ENCODE results near the gene ETDA.
A peak's percentile ranks its signal among the peaks of the same experiment; 100 is the strongest.
"Not testable (repeated sequence)": the region's sequence is repeated elsewhere in the genome, so short reads cannot be mapped to it uniquely, and the experiment has no call there.

Gene ETDA

DNA sequence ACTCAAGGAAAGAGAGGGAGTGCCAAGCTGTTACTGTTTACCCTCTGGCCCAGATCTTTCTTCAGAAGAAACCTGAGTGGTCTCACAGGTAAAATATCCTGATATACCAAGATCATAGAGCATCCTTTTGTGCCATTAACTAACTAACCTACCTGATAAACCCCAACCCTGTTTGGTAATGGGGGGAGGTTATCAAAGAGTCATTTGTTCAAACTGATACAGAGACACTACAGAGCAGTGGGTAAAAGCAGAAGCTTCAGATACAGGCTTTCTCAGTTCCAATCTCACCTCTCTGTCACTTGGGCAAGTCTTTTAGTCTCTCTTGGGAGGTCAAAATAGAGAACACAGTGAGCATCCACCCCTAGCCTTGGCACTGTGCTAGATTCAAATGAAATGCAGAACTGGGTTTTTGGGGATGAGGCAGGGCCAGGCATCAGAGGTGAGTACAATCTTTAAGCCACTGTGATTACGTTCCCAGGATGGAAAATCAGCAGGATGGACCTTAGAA is at the start of gene ETDA:
Gene ETDA (plus strand): TSS at position 51 of the 508 bp plus-strand sequence. CDS start 1,216 bp downstream, outside the sequence.
- H3K36me3 ChIP-seq (ENCODE audit: control insufficient read depth, insufficient read depth, low read length); H3K27me3 ChIP-seq (ENCODE audit: control insufficient read depth, insufficient read depth, low read length); H3K9ac ChIP-seq (ENCODE audit: low read depth, low read length); H3K4me1 ChIP-seq (ENCODE audit: control insufficient read depth, insufficient read depth, low read length); H3K9me3 ChIP-seq (ENCODE audit: control insufficient read depth, insufficient read depth, low read length); H3K4me3 ChIP-seq (ENCODE audit: low read depth, low read length); H3K27ac ChIP-seq (ENCODE audit: low read depth, low read length): not testable (repeated sequence)

DNA sequence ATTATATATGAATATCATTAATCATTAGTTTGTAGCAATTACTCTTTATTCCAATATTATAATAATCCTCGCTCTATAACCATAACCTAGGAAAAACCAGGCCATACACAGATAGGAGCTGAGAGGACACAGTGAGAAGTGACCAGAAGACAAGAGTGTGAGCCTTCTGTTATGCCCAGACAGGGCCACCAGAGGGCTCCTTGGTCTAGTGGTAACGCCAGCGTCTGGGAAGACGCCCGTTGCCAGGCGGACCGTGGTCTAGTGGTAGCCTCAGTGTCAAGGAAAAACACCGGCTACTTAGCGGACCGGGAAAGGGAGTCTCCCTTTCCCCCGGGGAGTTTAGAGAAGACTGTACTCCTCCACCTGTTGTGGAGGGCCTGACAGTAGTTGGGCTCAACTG is 45.4 kb upstream of the ETDA start:
- not testable (repeated sequence) for H3K9ac ChIP-seq (ENCODE audit: low read depth, low read length); H3K27ac ChIP-seq (ENCODE audit: low read depth, low read length); H3K4me1 ChIP-seq (ENCODE audit: control insufficient read depth, insufficient read depth, low read length); H3K4me3 ChIP-seq (ENCODE audit: low read depth, low read length); H3K9me3 ChIP-seq (ENCODE audit: control insufficient read depth, insufficient read depth, low read length); H3K27me3 ChIP-seq (ENCODE audit: control insufficient read depth, insufficient read depth, low read length); H3K36me3 ChIP-seq (ENCODE audit: control insufficient read depth, insufficient read depth, low read length)

DNA sequence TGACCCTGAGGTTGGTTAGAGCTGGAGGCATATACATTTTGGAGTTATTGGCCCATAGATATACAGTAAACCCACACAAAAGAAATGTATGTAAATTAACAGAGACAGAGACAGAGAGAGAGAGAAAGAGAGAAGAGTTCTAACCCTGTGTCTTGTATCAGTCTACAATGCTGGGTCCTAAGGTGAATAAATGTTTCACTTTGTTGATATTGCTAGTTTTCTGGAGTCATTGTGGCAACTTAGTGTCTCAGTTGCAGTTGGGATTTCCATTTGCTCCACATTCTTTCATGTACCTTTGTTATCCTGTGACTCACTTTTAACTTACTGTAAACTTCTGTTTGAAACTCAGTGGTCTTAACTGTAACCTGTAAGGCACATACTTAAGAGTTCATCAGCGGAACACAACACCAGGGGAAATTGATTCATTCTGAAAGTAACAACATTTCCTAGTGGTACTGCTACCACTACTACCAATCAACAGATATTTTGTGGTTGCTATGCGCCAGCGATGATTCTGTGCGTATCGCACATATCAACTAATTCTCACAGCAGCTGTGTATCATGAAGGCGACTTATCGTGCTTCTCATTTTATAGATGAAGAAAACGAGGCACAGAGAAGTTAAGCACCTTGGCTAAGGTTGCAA is 38.5 kb upstream of the ETDA start:
- Histone ChIP-seq H3K27ac (ENCODE audit: low read depth, low read length) (no peak overlapping the region), H3K27me3 (ENCODE audit: control insufficient read depth, insufficient read depth, low read length) (no peaks in the 10 kb centered on the region), H3K4me3 (ENCODE audit: low read depth, low read length) (no peak overlapping the region), H3K36me3 (ENCODE audit: control insufficient read depth, insufficient read depth, low read length) (no peaks in the 10 kb centered on the region), H3K9ac (ENCODE audit: low read depth, low read length) (no peak overlapping the region), H3K4me1 (ENCODE audit: control insufficient read depth, insufficient read depth, low read length) (no peaks in the 10 kb centered on the region), H3K9me3 (ENCODE audit: control insufficient read depth, insufficient read depth, low read length) (0 out of 2 replicates have a peak, but pooled peaks cover 5% of the 10 kb centered on the region)

GRCh38 chrX:135245989-135246388 is 5.9 kb upstream of the ETDA start:
- H3K36me3 ChIP-seq (ENCODE audit: control insufficient read depth, insufficient read depth, low read length); H3K4me1 ChIP-seq (ENCODE audit: control insufficient read depth, insufficient read depth, low read length); H3K4me3 ChIP-seq (ENCODE audit: low read depth, low read length); H3K9ac ChIP-seq (ENCODE audit: low read depth, low read length); H3K27me3 ChIP-seq (ENCODE audit: control insufficient read depth, insufficient read depth, low read length); H3K27ac ChIP-seq (ENCODE audit: low read depth, low read length); H3K9me3 ChIP-seq (ENCODE audit: control insufficient read depth, insufficient read depth, low read length): not testable (repeated sequence)

- H3K9me3 ChIP-seq (ENCODE audit: control insufficient read depth, insufficient read depth, low read length); H3K4me3 ChIP-seq (ENCODE audit: low read depth, low read length); H3K27ac ChIP-seq (ENCODE audit: low read depth, low read length); H3K27me3 ChIP-seq (ENCODE audit: control insufficient read depth, insufficient read depth, low read length); H3K9ac ChIP-seq (ENCODE audit: low read depth, low read length); H3K4me1 ChIP-seq (ENCODE audit: control insufficient read depth, insufficient read depth, low read length); H3K36me3 ChIP-seq (ENCODE audit: control insufficient read depth, insufficient read depth, low read length): not testable (repeated sequence)
These were observed 4.3 kb downstream of the ETDA start for GRCh38 chrX:135256087-135256684.

DNA sequence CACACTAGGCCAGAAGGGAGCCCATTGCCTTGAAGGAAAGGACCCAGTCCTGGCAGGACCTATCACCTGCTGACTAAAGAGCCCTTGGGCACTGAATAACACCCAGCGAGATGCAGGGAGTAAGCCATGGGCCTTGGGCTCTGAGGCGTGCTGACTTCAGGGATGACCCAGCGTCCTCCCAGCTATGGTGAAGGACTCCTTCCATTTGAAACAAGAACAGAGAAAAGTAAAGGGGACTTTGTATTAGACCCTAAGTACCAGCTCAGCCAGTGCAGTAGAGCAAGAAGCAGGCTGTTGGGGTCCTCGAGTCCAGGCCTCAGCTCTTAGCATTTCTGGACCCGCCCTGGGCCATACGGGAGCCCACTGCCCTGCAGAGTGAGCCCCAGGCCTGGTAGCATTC is 5.1 kb downstream of the ETDA start:
- no peaks in the 10 kb centered on the region for H3K27me3 ChIP-seq (ENCODE audit: control insufficient read depth, insufficient read depth, low read length)
- H3K9ac ChIP-seq (ENCODE audit: low read depth, low read length): no peak overlapping the region
- H3K36me3 ChIP-seq (ENCODE audit: control insufficient read depth, insufficient read depth, low read length): no peaks in the 10 kb centered on the region
- no peaks in the 10 kb centered on the region for H3K4me1 ChIP-seq (ENCODE audit: control insufficient read depth, insufficient read depth, low read length)
- no peaks in the 10 kb centered on the region for H3K9me3 ChIP-seq (ENCODE audit: control insufficient read depth, insufficient read depth, low read length)
- no peak overlapping the region for H3K27ac ChIP-seq (ENCODE audit: low read depth, low read length)
- no peak overlapping the region for H3K4me3 ChIP-seq (ENCODE audit: low read depth, low read length)

- Histone ChIP-seq H3K27me3 (ENCODE audit: control insufficient read depth, insufficient read depth, low read length) (no peaks in the 10 kb centered on the region), H3K36me3 (ENCODE audit: control insufficient read depth, insufficient read depth, low read length) (no peaks in the 10 kb centered on the region), H3K9ac (ENCODE audit: low read depth, low read length) (no peak overlapping the region), H3K27ac (ENCODE audit: low read depth, low read length) (no peak overlapping the region), H3K4me1 (ENCODE audit: control insufficient read depth, insufficient read depth, low read length) (no peaks in the 10 kb centered on the region), H3K9me3 (ENCODE audit: control insufficient read depth, insufficient read depth, low read length) (no peaks in the 10 kb centered on the region), H3K4me3 (ENCODE audit: low read depth, low read length) (no peak overlapping the region)
These were observed 5.6 kb downstream of the ETDA start for GRCh38 chrX:135257469-135257868.

DNA sequence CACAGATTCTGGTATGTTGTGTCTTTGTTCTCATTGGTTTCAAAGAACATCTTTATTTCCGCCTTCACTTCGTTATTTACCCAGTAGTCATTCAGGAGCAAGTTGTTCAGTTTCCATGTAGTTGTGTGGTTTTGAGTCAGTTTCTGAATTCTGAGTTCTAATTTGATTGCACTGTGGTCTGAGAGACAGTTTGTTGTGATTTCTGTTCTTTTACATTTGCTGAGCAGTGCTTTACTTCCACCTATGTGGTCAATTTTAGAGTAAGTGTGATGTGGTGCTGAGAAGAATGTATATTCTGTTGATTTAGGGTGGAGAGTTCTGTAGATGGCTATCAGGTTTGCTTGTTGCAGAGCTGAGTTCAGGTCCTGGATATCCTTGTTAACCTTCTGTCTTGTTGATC is 9.1 kb downstream of the ETDA start:
- H3K4me1 ChIP-seq (ENCODE audit: control insufficient read depth, insufficient read depth, low read length); H3K4me3 ChIP-seq (ENCODE audit: low read depth, low read length); H3K9me3 ChIP-seq (ENCODE audit: control insufficient read depth, insufficient read depth, low read length); H3K9ac ChIP-seq (ENCODE audit: low read depth, low read length); H3K27me3 ChIP-seq (ENCODE audit: control insufficient read depth, insufficient read depth, low read length); H3K27ac ChIP-seq (ENCODE audit: low read depth, low read length); H3K36me3 ChIP-seq (ENCODE audit: control insufficient read depth, insufficient read depth, low read length): not testable (repeated sequence)

DNA sequence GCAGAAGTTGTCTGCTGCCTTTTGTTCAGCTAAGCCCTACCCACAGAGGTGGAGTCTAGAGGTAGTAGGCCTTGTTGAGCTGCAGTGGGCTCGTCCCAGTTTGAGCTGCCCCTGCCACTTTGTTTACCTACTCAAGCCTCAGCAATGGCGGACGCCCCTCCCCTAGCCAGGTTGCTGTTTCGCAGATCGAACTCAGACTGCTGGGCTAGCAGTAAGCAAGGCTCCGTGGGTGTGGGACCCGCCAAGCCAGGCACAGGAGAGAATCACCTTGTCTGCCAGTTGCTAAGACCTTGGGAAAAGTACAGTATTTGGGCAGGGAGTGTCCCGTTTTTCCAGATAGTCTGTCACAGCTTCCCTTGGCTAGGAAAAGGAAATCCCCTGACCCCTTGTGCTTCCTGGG is 11.5 kb downstream of the ETDA start:
- H3K9me3 ChIP-seq (ENCODE audit: control insufficient read depth, insufficient read depth, low read length); H3K36me3 ChIP-seq (ENCODE audit: control insufficient read depth, insufficient read depth, low read length); H3K9ac ChIP-seq (ENCODE audit: low read depth, low read length); H3K27ac ChIP-seq (ENCODE audit: low read depth, low read length); H3K27me3 ChIP-seq (ENCODE audit: control insufficient read depth, insufficient read depth, low read length); H3K4me1 ChIP-seq (ENCODE audit: control insufficient read depth, insufficient read depth, low read length); H3K4me3 ChIP-seq (ENCODE audit: low read depth, low read length): not testable (repeated sequence)

GRCh38 chrX:135264206-135264605 is 12.3 kb downstream of the ETDA start:
- no peak overlapping the region for H3K27ac ChIP-seq (ENCODE audit: low read depth, low read length)
- H3K27me3 ChIP-seq (ENCODE audit: control insufficient read depth, insufficient read depth, low read length): no peaks in the 10 kb centered on the region
- H3K4me1 ChIP-seq (ENCODE audit: control insufficient read depth, insufficient read depth, low read length): no peaks in the 10 kb centered on the region
- no peaks in the 10 kb centered on the region for H3K36me3 ChIP-seq (ENCODE audit: control insufficient read depth, insufficient read depth, low read length)
- H3K9ac ChIP-seq (ENCODE audit: low read depth, low read length): no peak overlapping the region
- H3K4me3 ChIP-seq (ENCODE audit: low read depth, low read length): no peak overlapping the region
- H3K9me3 ChIP-seq (ENCODE audit: control insufficient read depth, insufficient read depth, low read length): peaks cover 3% of the 10 kb centered on the region; the same call in 1 of the 2 replicates

DNA sequence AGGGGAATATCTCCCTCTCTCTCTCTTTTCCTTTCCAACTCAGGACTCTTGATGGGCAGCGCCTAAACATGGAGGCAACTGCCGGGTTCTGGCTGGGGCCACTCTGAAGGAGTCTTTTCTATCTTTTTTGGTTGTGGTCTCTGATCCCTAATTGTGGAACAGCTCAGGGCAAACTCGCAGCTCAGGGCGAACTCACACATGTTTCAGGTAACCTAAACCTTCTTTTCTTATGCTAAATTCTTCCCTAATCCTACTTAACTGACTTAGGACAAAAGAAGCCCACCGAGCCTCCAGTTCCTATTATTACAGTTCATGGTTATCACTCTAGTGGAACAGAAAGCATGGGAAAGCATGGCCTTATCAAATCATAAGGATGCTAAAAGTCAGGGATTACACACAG is 21.3 kb downstream of the ETDA start:
- Histone ChIP-seq H3K4me3 (ENCODE audit: low read depth, low read length) (no peak overlapping the region), H3K27me3 (ENCODE audit: control insufficient read depth, insufficient read depth, low read length) (peaks cover 2% of the 10 kb centered on the region; the same call in 1 of the 2 replicates), H3K9me3 (ENCODE audit: control insufficient read depth, insufficient read depth, low read length) (no peaks in the 10 kb centered on the region), H3K4me1 (ENCODE audit: control insufficient read depth, insufficient read depth, low read length) (peaks cover 23% of the 10 kb centered on the region), H3K36me3 (ENCODE audit: control insufficient read depth, insufficient read depth, low read length) (no peaks in the 10 kb centered on the region), H3K27ac (ENCODE audit: low read depth, low read length) (peak overlapping the region; percentile 16), H3K9ac (ENCODE audit: low read depth, low read length) (no peak overlapping the region)
